Esophagus muscularis mucosa (tissue), 4 donors: ENCODE measurements around the gene IGHMBP2.

ENCODE experiments used
- CTCF ChIP-seq, 3 experiments: fragments of 200-600 bp in 2 of 3; fragments of 450-650 bp in 1 of 3; sonication (generic) in 2 of 3; IDR thresholded peaks; one replicate each; pipeline ENCODE4 v1.5.1; 2017 to 2019; ENCODE audit warnings: antibody characterized with exemption in 3 of 3, mild to moderate bottlenecking in 2 of 3, moderate library complexity in 1 of 3
- EP300 ChIP-seq: sonication (generic); formaldehyde crosslinking; IDR thresholded peaks from one replicate; pipeline ENCODE4 v1.6.1; 2017; ENCODE audit warnings: antibody characterized with exemption
- POLR2AphosphoS5 ChIP-seq, 2 donors: sonication (generic); formaldehyde crosslinking; IDR thresholded peaks; one replicate each; pipeline ENCODE4 v1.6.1; 2017; ENCODE audit warnings: antibody characterized with exemption in 2 of 2

GRCh38 chr11:68934666-68935065 is 31.0 kb downstream of the IGHMBP2 start:
- no peak for TF ChIP-seq CTCF (IDR thresholded peaks at IDR 0.05)
- TF ChIP-seq EP300 = peak; percentile 45
- peak; percentile 60 to 72 for TF ChIP-seq POLR2AphosphoS5 (IDR thresholded peaks at IDR 0.05)
